K562 (cell line): Measurements from ENCODE around the gene OBP2A. TPM values are rescaled to one million over a fixed set of nuclear protein-coding genes. Genes with fewer than 3 reads are reported as not detected.

Experiments
- CBX3 ChIP-seq, 2 experiments: IDR thresholded peaks; 1 replicate in 1 of 2; 2 replicates in 1 of 2; pipeline ENCODE4 v1.6.1; 2012; ENCODE audit warnings: inconsistent platforms in 2 of 2, low read length in 2 of 2, borderline replicate concordance in 1 of 2, control low read depth in 1 of 2
- JUN ChIP-seq, 2 experiments: sonication (generic) in 1 of 2; formaldehyde crosslinking in 1 of 2; IDR thresholded peaks; 2 replicates each; pipeline versions ENCODE4 v1.6.1 to v1.8.0; 2012 to 2022; ENCODE audit warnings: borderline replicate concordance in 2 of 2, mild to moderate bottlenecking in 2 of 2, improper control_type of control experiment in 1 of 2, low read depth in 1 of 2, low read length in 1 of 2, missing genetic modification reagents in 1 of 2
- NR3C1 ChIP-seq: sonication (generic); formaldehyde crosslinking; IDR thresholded peaks from 2 replicates; pipeline ENCODE4 v1.8.1; 2022; ENCODE audit warnings: missing genetic modification reagents
- PHF21A ChIP-seq: fragments of 450-650 bp; IDR thresholded peaks from 2 replicates; pipeline ENCODE4 v1.6.1; 2017; ENCODE audit warnings: low read depth, borderline replicate concordance
- ZC3H8 ChIP-seq: fragments of 450-650 bp; IDR thresholded peaks from 2 replicates; pipeline ENCODE4 v1.6.1; 2017
- ZNF589 ChIP-seq: fragments of 200-800 bp; sonication (Bioruptor generic); IDR thresholded peaks from 2 replicates; pipeline ENCODE4 v1.6.1; 2016; ENCODE audit warnings: low read depth, missing genetic modification characterization, missing compliant biosample characterization
- ZNF696 ChIP-seq: fragments of 250-450 bp; sonication (Bioruptor Pico); conservative IDR thresholded peaks from 2 replicates; pipeline ENCODE4 v1.4.0; 2020; ENCODE audit warnings: mild to moderate bottlenecking, moderate library complexity
- ZNF76 ChIP-seq: fragments of 250-450 bp; sonication (Bioruptor Pico); IDR thresholded peaks from 2 replicates; pipeline ENCODE4 v1.4.0; 2020; ENCODE audit warnings: mild to moderate bottlenecking, moderate library complexity, borderline replicate concordance
- polyA plus RNA-seq, 8 experiments: library from polyadenylated mRNA; depleted of rRNA in 4 of 8; stranded (reverse) in 5 of 8; unstranded in 3 of 8; fragments of >200 nt; fragmentation: Nextera tagmentation in 2 of 8; fragmentation: Illumina TruSeq in 1 of 8; extraction: Ambion mirVana in 2 of 8; extraction: Trizol in 1 of 8; gene quantifications; 2 replicates each; pipeline versions ENCODE4 v1.2.1 to v1.2.3, GENCODE V29; 2011 to 2014; ENCODE audit warnings: inconsistent platforms in 1 of 8, missing spikeins in 1 of 8
- total RNA-seq, 7 experiments: library from RNA; depleted of rRNA in 6 of 7; stranded (reverse); fragments of >200 nt in 6 of 7; fragmentation: Illumina TruSeq in 2 of 7; extraction: Trizol in 2 of 7; gene quantifications; 2 replicates each; pipeline versions ENCODE4 v1.2.1 to v1.2.3, GENCODE V29; 2011 to 2021; ENCODE audit warnings: low replicate concordance in 1 of 7
- TF ChIP-seq, protein P1 (sequence below): fragments of 200-400 bp; formaldehyde crosslinking; IDR thresholded peaks from 2 replicates; pipeline ENCODE4 v1.6.1; 2017; ENCODE audit warnings: mild to moderate bottlenecking, low read depth, low read length, moderate library complexity
- TF ChIP-seq, protein P2 (sequence below): fragments of 450-650 bp; IDR thresholded peaks from 2 replicates; pipeline ENCODE4 v1.6.1; 2016; ENCODE audit warnings: antibody characterized with exemption
- TF ChIP-seq, protein P3 (sequence below), 2 experiments: fragments of 450-650 bp; IDR thresholded peaks; 2 replicates each; pipeline ENCODE4 v1.6.1; 2016
- TF ChIP-seq, protein P4 (sequence below): sonication (generic); formaldehyde crosslinking; IDR thresholded peaks from 2 replicates; pipeline ENCODE4 v1.8.1; 2023; ENCODE audit warnings: mild to moderate bottlenecking, missing genetic modification reagents

OBP2A gene
- total and polyA plus RNA-seq, 9 of the 15 experiments (the other 6 are each of a cell fraction or from before 2014, with no cell fraction given) = not detected

DNA sequence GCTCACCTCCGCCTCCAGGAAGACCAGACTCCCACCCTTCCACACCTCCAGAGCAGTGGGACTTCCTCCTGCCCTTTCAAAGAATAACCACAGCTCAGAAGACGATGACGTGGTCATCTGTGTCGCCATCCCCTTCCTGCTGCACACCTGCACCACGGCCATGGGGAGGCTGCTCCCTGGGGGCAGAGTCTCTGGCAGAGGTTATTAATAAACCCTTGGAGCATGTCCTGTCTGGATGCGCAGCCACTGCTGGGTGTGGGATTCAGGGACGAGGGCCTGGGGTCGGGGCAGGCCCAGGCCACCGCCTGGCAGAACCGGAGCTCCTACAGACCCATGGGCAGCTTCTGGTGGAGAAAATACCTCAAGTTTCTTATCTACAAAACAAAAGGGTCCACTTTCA is 20.6 kb downstream of the OBP2A start (continued):
- TF ChIP-seq, protein P1, sequence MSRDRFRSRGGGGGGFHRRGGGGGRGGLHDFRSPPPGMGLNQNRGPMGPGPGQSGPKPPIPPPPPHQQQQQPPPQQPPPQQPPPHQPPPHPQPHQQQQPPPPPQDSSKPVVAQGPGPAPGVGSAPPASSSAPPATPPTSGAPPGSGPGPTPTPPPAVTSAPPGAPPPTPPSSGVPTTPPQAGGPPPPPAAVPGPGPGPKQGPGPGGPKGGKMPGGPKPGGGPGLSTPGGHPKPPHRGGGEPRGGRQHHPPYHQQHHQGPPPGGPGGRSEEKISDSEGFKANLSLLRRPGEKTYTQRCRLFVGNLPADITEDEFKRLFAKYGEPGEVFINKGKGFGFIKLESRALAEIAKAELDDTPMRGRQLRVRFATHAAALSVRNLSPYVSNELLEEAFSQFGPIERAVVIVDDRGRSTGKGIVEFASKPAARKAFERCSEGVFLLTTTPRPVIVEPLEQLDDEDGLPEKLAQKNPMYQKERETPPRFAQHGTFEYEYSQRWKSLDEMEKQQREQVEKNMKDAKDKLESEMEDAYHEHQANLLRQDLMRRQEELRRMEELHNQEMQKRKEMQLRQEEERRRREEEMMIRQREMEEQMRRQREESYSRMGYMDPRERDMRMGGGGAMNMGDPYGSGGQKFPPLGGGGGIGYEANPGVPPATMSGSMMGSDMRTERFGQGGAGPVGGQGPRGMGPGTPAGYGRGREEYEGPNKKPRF = no peak
- no peak for TF ChIP-seq ZC3H8
- no peak for TF ChIP-seq ZNF696 (CRISPR knock-in tag)
- TF ChIP-seq, protein P2, sequence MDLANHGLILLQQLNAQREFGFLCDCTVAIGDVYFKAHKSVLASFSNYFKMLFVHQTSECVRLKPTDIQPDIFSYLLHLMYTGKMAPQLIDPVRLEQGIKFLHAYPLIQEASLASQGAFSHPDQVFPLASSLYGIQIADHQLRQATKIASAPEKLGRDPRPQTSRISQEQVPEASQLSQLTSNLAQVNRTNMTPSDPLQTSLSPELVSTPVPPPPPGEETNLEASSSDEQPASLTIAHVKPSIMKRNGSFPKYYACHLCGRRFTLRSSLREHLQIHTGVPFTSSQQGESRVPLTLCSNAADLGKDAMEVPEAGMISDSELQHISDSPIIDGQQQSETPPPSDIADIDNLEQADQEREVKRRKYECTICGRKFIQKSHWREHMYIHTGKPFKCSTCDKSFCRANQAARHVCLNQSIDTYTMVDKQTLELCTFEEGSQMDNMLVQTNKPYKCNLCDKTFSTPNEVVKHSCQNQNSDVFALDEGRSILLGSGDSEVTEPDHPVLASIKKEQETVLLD = no peak
- no peak for TF ChIP-seq NR3C1 (CRISPR knock-in tag)
- no peak for TF ChIP-seq PHF21A
- no peak for TF ChIP-seq ZNF76 (CRISPR knock-in tag)
- no peak for TF ChIP-seq CBX3 (IDR thresholded peaks at IDR 0.05; ENCODE audit: borderline replicate concordance in 1 of 2, low read length in 2 of 2)
- TF ChIP-seq ZNF589 (CRISPR knock-in tag) = no peak
- TF ChIP-seq, protein P3, sequence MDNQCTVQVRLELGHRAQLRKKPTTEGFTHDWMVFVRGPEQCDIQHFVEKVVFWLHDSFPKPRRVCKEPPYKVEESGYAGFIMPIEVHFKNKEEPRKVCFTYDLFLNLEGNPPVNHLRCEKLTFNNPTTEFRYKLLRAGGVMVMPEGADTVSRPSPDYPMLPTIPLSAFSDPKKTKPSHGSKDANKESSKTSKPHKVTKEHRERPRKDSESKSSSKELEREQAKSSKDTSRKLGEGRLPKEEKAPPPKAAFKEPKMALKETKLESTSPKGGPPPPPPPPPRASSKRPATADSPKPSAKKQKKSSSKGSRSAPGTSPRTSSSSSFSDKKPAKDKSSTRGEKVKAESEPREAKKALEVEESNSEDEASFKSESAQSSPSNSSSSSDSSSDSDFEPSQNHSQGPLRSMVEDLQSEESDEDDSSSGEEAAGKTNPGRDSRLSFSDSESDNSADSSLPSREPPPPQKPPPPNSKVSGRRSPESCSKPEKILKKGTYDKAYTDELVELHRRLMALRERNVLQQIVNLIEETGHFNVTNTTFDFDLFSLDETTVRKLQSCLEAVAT (IDR thresholded peaks at IDR 0.05) = no peak
- TF ChIP-seq, protein P4, sequence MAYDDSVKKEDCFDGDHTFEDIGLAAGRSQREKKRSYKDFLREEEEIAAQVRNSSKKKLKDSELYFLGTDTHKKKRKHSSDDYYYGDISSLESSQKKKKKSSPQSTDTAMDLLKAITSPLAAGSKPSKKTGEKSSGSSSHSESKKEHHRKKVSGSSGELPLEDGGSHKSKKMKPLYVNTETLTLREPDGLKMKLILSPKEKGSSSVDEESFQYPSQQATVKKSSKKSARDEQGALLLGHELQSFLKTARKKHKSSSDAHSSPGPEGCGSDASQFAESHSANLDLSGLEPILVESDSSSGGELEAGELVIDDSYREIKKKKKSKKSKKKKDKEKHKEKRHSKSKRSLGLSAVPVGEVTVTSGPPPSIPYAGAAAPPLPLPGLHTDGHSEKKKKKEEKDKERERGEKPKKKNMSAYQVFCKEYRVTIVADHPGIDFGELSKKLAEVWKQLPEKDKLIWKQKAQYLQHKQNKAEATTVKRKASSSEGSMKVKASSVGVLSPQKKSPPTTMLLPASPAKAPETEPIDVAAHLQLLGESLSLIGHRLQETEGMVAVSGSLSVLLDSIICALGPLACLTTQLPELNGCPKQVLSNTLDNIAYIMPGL (CRISPR knock-in tag) = no peak
- TF ChIP-seq JUN (IDR thresholded peaks at IDR 0.05; ENCODE audit: borderline replicate concordance, low read depth, low read length) = no peak
- no peak for TF ChIP-seq JUN (CRISPR knock-in tag; IDR thresholded peaks at IDR 0.05; ENCODE audit: borderline replicate concordance)
- TF ChIP-seq, all 486 proteins: peak for 0
